GM23338 (cell line): ENCODE data around the gene POLD2. TPM values are rescaled to one million over a fixed set of nuclear protein-coding genes. Genes with fewer than 3 reads are reported as not detected.
A peak's percentile ranks its signal among the peaks of the same experiment; 100 is the strongest.

Experiments used
- ATAC-seq: fragments of 200-7000 bp; cut with Tn5 transposase; 3 replicates; pipeline ENCODE4 v1.9.1; 2020
- DNase-seq: peaks from one replicate; pipeline ENCODE4 v3.0.0-alpha.2; 2015; ENCODE audit warnings: low spot score
- H2AFZ ChIP-seq: fragments of 200-600 bp; sonication (generic); 2 replicates; pipeline ENCODE4 v1.8.0; 2016; ENCODE audit warnings: antibody characterized with exemption, mild to moderate bottlenecking, moderate library complexity
- H3F3A ChIP-seq: fragments of 200-600 bp; sonication (generic); replicated peaks from 2 replicates; pipeline ENCODE4 v1.8.0; 2017; ENCODE audit warnings: antibody characterized with exemption, mixed run types, low read depth
- H3K27ac ChIP-seq: fragments of 200-600 bp; sonication (generic); 2 replicates; pipeline ENCODE4 v1.6.1; 2016; ENCODE audit warnings: low read depth
- H3K27me3 ChIP-seq: fragments of 200-600 bp; sonication (generic); 2 replicates; pipeline ENCODE4 v1.8.0; 2016; ENCODE audit warnings: mild to moderate bottlenecking, mixed run types, moderate library complexity; ENCODE audit not compliant: insufficient read depth
- H3K36me3 ChIP-seq: fragments of 200-600 bp; sonication (generic); 2 replicates; pipeline ENCODE4 v1.8.0; 2016; ENCODE audit warnings: mild to moderate bottlenecking; ENCODE audit not compliant: insufficient read depth
- H3K4me1 ChIP-seq: fragments of 200-600 bp; sonication (generic); 2 replicates; pipeline ENCODE4 v1.8.0; 2016; ENCODE audit warnings: mild to moderate bottlenecking, moderate library complexity; ENCODE audit not compliant: insufficient read depth
- H3K4me2 ChIP-seq: fragments of 200-600 bp; sonication (generic); 2 replicates; pipeline ENCODE4 v1.7.1; 2017; ENCODE audit warnings: mixed run types
- H3K4me3 ChIP-seq: fragments of 200-600 bp; sonication (generic); 2 replicates; pipeline ENCODE4 v1.6.1; 2016; ENCODE audit warnings: mixed run types
- H3K79me2 ChIP-seq: fragments of 200-600 bp; sonication (generic); replicated peaks from 2 replicates; pipeline ENCODE4 v1.8.0; 2017; ENCODE audit warnings: mild to moderate bottlenecking; ENCODE audit not compliant: insufficient read depth
- H3K9me2 ChIP-seq: fragments of 200-600 bp; sonication (generic); 2 replicates; pipeline ENCODE4 v1.8.0; 2017; ENCODE audit not compliant: insufficient read depth
- H4K20me1 ChIP-seq: fragments of 200-600 bp; sonication (generic); replicated peaks from 2 replicates; pipeline ENCODE4 v1.8.0; 2017; ENCODE audit warnings: mild to moderate bottlenecking; ENCODE audit not compliant: insufficient read depth
- H3K27ac Mint-ChIP-seq: 2 replicates; pipeline ENCODE4 v1.8.0; 2020; ENCODE audit warnings: inconsistent platforms, mild to moderate bottlenecking, moderate library complexity, mixed read lengths
- H3K27me3 Mint-ChIP-seq: 3 replicates; pipeline ENCODE4 v1.8.0; 2022; ENCODE audit warnings: low read depth, mild to moderate bottlenecking, moderate library complexity, mixed read lengths, inconsistent platforms; ENCODE audit not compliant: insufficient read depth, poor library complexity
- H3K36me3 Mint-ChIP-seq: 3 replicates; pipeline ENCODE4 v1.8.0; 2021; ENCODE audit warnings: low read depth, mild to moderate bottlenecking, inconsistent platforms, moderate library complexity, mixed read lengths
- H3K4me1 Mint-ChIP-seq: 3 replicates; pipeline ENCODE4 v1.8.0; 2020; ENCODE audit warnings: mild to moderate bottlenecking, inconsistent platforms, mixed read lengths
- H3K4me3 Mint-ChIP-seq: 3 replicates; pipeline ENCODE4 v1.8.0; 2021; ENCODE audit warnings: moderate library complexity, mild to moderate bottlenecking, inconsistent platforms, mixed read lengths
- H3K9me3 Mint-ChIP-seq: 3 replicates; pipeline ENCODE4 v1.8.0; 2020; ENCODE audit warnings: moderate library complexity, mild to moderate bottlenecking, inconsistent platforms, mixed read lengths
- CREB1 ChIP-seq: fragments of 250-450 bp; sonication (Bioruptor Pico); IDR thresholded peaks from 2 replicates; pipeline ENCODE4 v1.5.0; 2020; ENCODE audit warnings: low read depth, mild to moderate bottlenecking, moderate library complexity
- ETS1 ChIP-seq: IDR thresholded peaks from 2 replicates; pipeline ENCODE4 v1.6.1; 2016; ENCODE audit warnings: antibody characterized with exemption
- EZH2phosphoT487 ChIP-seq: fragments of 200-600 bp; sonication (generic); IDR thresholded peaks from one replicate; pipeline ENCODE4 v1.8.1; 2018; ENCODE audit warnings: antibody characterized with exemption; ENCODE audit not compliant: unreplicated experiment
- POLR2AphosphoS5 ChIP-seq: IDR thresholded peaks from 2 replicates; pipeline ENCODE4 v1.6.1; 2016; ENCODE audit warnings: antibody characterized with exemption, low read depth
- polyA plus RNA-seq: library from polyadenylated mRNA; unstranded; fragments of >200 nt; fragmentation: Nextera tagmentation; extraction: Ambion mirVana; gene quantifications from 2 replicates; pipeline ENCODE4 v1.2.1, GENCODE V29; 2016
- total RNA-seq: library from RNA; depleted of rRNA; stranded (reverse); fragments of >200 nt; shearing (Covaris generic); gene quantifications from 2 replicates; pipeline ENCODE4 v1.2.3, GENCODE V29; 2014
- TF ChIP-seq, protein P1 (sequence below), 2 experiments: fragments of 200-600 bp in 1 of 2; sonication (generic) in 1 of 2; conservative IDR thresholded peaks; 2 replicates each; pipeline versions ENCODE4 v1.5.1 to v1.6.1; 2016 to 2017; ENCODE audit warnings: antibody characterized with exemption in 2 of 2, low read depth in 2 of 2, mild to moderate bottlenecking in 2 of 2, moderate library complexity in 1 of 2
- TF ChIP-seq, protein P2 (sequence below): fragments of 250-450 bp; sonication (Bioruptor Pico); IDR thresholded peaks from 2 replicates; pipeline ENCODE4 v1.5.0; 2020; ENCODE audit warnings: mild to moderate bottlenecking, moderate library complexity

POLD2 gene
- total and polyA plus RNA-seq, 2 experiments from 2014 or later, result 101 to 127 TPM

DNA sequence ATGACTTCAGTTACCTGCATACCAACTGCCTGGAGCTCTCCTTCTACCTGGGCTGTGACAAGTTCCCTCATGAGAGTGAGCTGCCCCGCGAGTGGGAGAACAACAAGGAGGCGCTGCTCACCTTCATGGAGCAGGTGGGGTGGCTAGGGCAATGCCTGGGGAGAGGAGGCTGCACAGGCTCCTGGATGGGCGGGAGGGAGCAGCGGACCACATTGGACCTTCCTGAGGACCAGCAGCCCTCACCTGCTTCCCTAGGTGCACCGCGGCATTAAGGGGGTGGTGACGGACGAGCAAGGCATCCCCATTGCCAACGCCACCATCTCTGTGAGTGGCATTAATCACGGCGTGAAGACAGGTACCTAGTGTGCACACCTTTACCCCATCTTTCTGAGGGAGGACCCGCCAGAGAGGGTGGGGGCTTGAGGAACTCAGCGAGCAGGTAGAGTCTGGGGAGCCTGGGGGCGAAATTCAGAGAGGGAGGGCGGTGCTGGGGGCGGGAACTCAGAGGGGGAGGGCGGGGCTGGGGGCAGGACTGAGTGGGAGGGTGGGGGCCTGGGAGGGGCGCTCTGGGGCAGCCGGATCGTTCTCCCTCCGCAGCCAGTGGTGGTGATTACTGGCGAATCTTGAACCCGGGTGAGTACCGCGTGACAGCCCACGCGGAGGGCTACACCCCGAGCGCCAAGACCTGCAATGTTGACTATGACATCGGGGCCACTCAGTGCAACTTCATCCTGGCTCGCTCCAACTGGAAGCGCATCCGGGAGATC lies 10.2 kb downstream of the POLD2 start:
- Mint-ChIP-seq H3K9me3 (no peaks in the 10 kb centered on the region; the same call in 2 of the 3 replicates), H3K27ac (no peak overlapping the region), H3K27me3 (peaks cover 15% of the 10 kb centered on the region), H3K4me3 (peak overlapping the region; percentile 75; the same call in 2 of the 3 replicates), H3K4me1 (peaks cover 6% of the 10 kb centered on the region; the same call in 2 of the 3 replicates), H3K36me3 (peaks cover 43% of the 10 kb centered on the region)
- DNase-seq, result peak; percentile 18
- no peaks in the 10 kb centered on the region for H3K36me3 ChIP-seq
- no peaks in the 10 kb centered on the region for H3K27me3 ChIP-seq
- no peaks in the 10 kb centered on the region for H3K9me2 ChIP-seq
- ATAC-seq, result peak; percentile 62
- TF ChIP-seq, protein P1, sequence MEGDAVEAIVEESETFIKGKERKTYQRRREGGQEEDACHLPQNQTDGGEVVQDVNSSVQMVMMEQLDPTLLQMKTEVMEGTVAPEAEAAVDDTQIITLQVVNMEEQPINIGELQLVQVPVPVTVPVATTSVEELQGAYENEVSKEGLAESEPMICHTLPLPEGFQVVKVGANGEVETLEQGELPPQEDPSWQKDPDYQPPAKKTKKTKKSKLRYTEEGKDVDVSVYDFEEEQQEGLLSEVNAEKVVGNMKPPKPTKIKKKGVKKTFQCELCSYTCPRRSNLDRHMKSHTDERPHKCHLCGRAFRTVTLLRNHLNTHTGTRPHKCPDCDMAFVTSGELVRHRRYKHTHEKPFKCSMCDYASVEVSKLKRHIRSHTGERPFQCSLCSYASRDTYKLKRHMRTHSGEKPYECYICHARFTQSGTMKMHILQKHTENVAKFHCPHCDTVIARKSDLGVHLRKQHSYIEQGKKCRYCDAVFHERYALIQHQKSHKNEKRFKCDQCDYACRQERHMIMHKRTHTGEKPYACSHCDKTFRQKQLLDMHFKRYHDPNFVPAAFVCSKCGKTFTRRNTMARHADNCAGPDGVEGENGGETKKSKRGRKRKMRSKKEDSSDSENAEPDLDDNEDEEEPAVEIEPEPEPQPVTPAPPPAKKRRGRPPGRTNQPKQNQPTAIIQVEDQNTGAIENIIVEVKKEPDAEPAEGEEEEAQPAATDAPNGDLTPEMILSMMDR (conservative IDR thresholded peaks at IDR 0.05; ENCODE audit: low read depth in 2 of 2), result no peak
- TF ChIP-seq POLR2AphosphoS5, result peak; percentile 41
- H4K20me1 ChIP-seq, result no peaks in the 10 kb centered on the region; the same call in 1 of the 2 replicates
- 0 out of 2 replicates have a peak, but pooled peaks cover 2% of the 10 kb centered on the region for H3F3A ChIP-seq
- no peaks in the 10 kb centered on the region for H3K79me2 ChIP-seq
- no peak overlapping the region for H3K27ac ChIP-seq
- peak overlapping the region; percentile 48; the same call in 1 of the 2 replicates for H3K4me2 ChIP-seq
- H3K4me1 ChIP-seq, result no peaks in the 10 kb centered on the region
- no peak overlapping the region for H2AFZ ChIP-seq
- no peak overlapping the region; the same call in 1 of the 2 replicates for H3K4me3 ChIP-seq

- DNase-seq, result peak; percentile 41
- no peak overlapping the region for H3K27ac Mint-ChIP-seq
- Histone ChIP-seq H3K27ac (no peak overlapping the region), H3K79me2 (no peaks in the 10 kb centered on the region), H4K20me1 (no peaks in the 10 kb centered on the region; the same call in 1 of the 2 replicates), H3K9me2 (no peaks in the 10 kb centered on the region), H3K4me3 (no peak overlapping the region; the same call in 1 of the 2 replicates), H3K27me3 (no peaks in the 10 kb centered on the region), H3K4me1 (no peaks in the 10 kb centered on the region), H3K36me3 (no peaks in the 10 kb centered on the region), H3K4me2 (peak overlapping the region; percentile 48; the same call in 1 of the 2 replicates), H3F3A (0 out of 2 replicates have a peak, but pooled peaks cover 2% of the 10 kb centered on the region), H2AFZ (no peak overlapping the region)
- H3K4me1 Mint-ChIP-seq, result peaks cover 6% of the 10 kb centered on the region; the same call in 2 of the 3 replicates
- H3K4me3 Mint-ChIP-seq, result peak overlapping the region; percentile 75; the same call in 2 of the 3 replicates
- peaks cover 15% of the 10 kb centered on the region for H3K27me3 Mint-ChIP-seq
- H3K9me3 Mint-ChIP-seq, result no peaks in the 10 kb centered on the region; the same call in 2 of the 3 replicates
- H3K36me3 Mint-ChIP-seq, result peaks cover 37% of the 10 kb centered on the region
- ATAC-seq, result peak; percentile 67
- no peak for TF ChIP-seq ETS1
- no peak for TF ChIP-seq EZH2phosphoT487
- TF ChIP-seq POLR2AphosphoS5, result no peak
- TF ChIP-seq CREB1 (CRISPR knock-in tag), result no peak
- TF ChIP-seq, protein P2, sequence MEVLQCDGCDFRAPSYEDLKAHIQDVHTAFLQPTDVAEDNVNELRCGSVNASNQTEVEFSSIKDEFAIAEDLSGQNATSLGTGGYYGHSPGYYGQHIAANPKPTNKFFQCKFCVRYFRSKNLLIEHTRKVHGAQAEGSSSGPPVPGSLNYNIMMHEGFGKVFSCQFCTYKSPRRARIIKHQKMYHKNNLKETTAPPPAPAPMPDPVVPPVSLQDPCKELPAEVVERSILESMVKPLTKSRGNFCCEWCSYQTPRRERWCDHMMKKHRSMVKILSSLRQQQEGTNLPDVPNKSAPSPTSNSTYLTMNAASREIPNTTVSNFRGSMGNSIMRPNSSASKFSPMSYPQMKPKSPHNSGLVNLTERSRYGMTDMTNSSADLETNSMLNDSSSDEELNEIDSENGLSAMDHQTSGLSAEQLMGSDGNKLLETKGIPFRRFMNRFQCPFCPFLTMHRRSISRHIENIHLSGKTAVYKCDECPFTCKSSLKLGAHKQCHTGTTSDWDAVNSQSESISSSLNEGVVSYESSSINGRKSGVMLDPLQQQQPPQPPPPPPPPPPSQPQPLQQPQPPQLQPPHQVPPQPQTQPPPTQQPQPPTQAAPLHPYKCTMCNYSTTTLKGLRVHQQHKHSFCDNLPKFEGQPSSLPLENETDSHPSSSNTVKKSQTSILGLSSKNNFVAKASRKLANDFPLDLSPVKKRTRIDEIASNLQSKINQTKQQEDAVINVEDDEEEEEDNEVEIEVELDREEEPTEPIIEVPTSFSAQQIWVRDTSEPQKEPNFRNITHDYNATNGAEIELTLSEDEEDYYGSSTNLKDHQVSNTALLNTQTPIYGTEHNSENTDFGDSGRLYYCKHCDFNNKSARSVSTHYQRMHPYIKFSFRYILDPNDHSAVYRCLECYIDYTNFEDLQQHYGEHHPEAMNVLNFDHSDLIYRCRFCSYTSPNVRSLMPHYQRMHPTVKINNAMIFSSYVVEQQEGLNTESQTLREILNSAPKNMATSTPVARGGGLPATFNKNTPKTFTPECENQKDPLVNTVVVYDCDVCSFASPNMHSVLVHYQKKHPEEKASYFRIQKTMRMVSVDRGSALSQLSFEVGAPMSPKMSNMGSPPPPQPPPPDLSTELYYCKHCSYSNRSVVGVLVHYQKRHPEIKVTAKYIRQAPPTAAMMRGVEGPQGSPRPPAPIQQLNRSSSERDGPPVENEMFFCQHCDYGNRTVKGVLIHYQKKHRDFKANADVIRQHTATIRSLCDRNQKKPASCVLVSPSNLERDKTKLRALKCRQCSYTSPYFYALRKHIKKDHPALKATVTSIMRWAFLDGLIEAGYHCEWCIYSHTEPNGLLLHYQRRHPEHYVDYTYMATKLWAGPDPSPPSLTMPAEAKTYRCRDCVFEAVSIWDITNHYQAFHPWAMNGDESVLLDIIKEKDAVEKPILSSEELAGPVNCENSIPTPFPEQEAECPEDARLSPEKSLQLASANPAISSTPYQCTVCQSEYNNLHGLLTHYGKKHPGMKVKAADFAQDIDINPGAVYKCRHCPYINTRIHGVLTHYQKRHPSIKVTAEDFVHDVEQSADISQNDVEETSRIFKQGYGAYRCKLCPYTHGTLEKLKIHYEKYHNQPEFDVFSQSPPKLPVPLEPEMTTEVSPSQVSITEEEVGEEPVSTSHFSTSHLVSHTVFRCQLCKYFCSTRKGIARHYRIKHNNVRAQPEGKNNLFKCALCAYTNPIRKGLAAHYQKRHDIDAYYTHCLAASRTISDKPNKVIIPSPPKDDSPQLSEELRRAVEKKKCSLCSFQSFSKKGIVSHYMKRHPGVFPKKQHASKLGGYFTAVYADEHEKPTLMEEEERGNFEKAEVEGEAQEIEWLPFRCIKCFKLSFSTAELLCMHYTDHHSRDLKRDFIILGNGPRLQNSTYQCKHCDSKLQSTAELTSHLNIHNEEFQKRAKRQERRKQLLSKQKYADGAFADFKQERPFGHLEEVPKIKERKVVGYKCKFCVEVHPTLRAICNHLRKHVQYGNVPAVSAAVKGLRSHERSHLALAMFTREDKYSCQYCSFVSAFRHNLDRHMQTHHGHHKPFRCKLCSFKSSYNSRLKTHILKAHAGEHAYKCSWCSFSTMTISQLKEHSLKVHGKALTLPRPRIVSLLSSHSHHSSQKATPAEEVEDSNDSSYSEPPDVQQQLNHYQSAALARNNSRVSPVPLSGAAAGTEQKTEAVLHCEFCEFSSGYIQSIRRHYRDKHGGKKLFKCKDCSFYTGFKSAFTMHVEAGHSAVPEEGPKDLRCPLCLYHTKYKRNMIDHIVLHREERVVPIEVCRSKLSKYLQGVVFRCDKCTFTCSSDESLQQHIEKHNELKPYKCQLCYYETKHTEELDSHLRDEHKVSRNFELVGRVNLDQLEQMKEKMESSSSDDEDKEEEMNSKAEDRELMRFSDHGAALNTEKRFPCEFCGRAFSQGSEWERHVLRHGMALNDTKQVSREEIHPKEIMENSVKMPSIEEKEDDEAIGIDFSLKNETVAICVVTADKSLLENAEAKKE (CRISPR knock-in tag), result no peak
Measured at GRCh38 chr7:44112231-44112996, 10.9 kb downstream of the POLD2 start.
